Adipocyte (in vitro differentiated cells): ENCODE data around the gene CYP2D6.
A peak's percentile ranks its signal among the peaks of the same experiment; 100 is the strongest.
"Not testable (repeated sequence)": the region's sequence is repeated elsewhere in the genome, so short reads cannot be mapped to it uniquely, and the experiment has no call there.

Experiments
- DNase-seq: peaks from one replicate; pipeline ENCODE4 v3.0.0-alpha.2; 2015; ENCODE audit warnings: low read depth
- H3K27me3 ChIP-seq: replicated peaks from 2 replicates; pipeline ENCODE4 v1.7.0; 2013; ENCODE audit warnings: mild to moderate bottlenecking, low read length, moderate library complexity; ENCODE audit not compliant: control insufficient read depth, insufficient read depth
- H3K36me3 ChIP-seq: 2 replicates; pipeline ENCODE4 v1.7.0; 2013; ENCODE audit warnings: low read length, mild to moderate bottlenecking, moderate library complexity; ENCODE audit not compliant: control insufficient read depth, insufficient read depth, severe bottlenecking
- H3K4me1 ChIP-seq: 2 replicates; pipeline ENCODE4 v1.7.0; 2013; ENCODE audit warnings: mild to moderate bottlenecking, low read length, moderate library complexity; ENCODE audit not compliant: control insufficient read depth, insufficient read depth
- H3K4me3 ChIP-seq: 2 replicates; pipeline ENCODE4 v1.7.0; 2013; ENCODE audit warnings: mild to moderate bottlenecking, low read length, moderate library complexity
- H3K9ac ChIP-seq: 2 replicates; pipeline ENCODE4 v1.7.0; 2013; ENCODE audit warnings: mild to moderate bottlenecking, low read length, moderate library complexity
- H3K9me3 ChIP-seq: 2 replicates; pipeline ENCODE4 v1.7.0; 2013; ENCODE audit warnings: mild to moderate bottlenecking, low read length, moderate library complexity; ENCODE audit not compliant: control insufficient read depth

The CYP2D6 gene

DNA sequence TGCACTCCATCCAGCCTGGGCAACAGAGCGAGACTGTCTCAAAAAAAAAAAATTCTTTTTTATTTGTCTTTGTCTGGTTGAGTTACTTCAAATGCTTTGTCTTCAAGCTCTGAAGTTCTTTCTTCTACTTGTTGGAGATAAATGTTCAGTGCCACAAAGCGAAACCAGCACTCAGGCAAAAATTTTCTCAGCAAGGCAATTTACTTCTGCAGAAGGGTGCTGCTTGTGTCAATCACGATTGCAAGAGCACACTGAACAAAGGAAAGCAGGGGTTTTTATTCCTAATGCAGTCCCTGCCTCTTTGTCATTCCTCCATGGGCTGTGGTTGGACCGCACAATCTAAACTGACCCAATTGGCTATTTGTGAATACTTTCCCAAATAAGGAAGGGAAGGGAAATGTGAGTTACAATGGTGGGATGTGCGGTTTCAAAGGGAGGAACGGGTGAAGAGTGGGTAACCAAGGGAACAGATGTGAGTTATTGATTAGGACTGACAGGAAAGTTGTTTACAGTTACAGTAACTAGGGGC lies 26.2 kb downstream of the CYP2D6 start:
- H3K27me3 ChIP-seq, H3K9ac ChIP-seq, DNase-seq, H3K4me1 ChIP-seq, H3K36me3 ChIP-seq: not testable (repeated sequence)
- Histone ChIP-seq H3K9me3 (peaks cover 31% of the 10 kb centered on the region), H3K4me3 (peak overlapping the region; percentile 44)

DNA sequence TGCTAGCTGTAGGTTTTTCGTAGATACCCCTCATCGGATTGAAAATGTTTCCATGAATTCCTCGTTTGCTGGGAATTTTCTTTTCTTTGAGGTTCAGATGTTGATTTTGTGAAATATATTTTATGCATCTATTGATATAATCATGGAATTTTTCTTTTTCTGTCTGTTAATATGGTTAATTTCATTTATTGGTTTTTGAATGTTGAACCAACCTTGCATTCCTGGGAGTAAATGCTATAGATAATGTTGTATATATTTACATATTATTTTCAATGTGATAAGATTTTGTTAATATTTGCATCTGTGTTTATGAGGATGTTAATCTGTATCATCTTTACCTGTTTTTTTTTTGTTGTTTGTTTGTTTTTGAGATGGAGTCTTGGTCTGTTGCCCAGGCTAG lies 29.4 kb downstream of the CYP2D6 start:
- no peak for DNase-seq
- Histone ChIP-seq H3K4me3 (no peak overlapping the region), H3K4me1 (no peaks in the 10 kb centered on the region), H3K36me3 (no peaks in the 10 kb centered on the region), H3K9ac (no peak overlapping the region), H3K27me3 (no peaks in the 10 kb centered on the region), H3K9me3 (peaks cover 31% of the 10 kb centered on the region)

DNA sequence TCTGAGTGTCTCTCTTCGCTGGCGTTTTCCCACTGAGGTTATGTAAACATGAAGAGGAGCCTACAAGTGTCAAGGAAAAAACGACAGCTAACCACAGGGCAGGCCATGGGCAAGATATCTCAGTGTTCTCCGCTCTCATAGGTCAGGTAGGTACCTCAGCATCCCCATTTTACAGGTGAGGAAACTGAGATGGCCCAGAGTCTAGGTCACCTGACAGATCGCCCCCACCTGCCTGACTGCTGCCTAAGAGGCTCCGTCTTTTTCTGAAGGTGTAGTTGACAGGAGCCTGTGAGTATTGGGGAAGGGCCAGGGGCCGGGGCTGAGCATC lies 39.2 kb downstream of the CYP2D6 start:
- H3K4me3 ChIP-seq = peak overlapping the region; percentile 96
- peaks cover 14% of the 10 kb centered on the region for H3K4me1 ChIP-seq
- DNase-seq = no peak
- peak overlapping the region; percentile 74 for H3K9ac ChIP-seq
- no peaks in the 10 kb centered on the region for H3K9me3 ChIP-seq
- H3K36me3 ChIP-seq = peaks cover 9% of the 10 kb centered on the region
- H3K27me3 ChIP-seq = no peaks in the 10 kb centered on the region

DNA sequence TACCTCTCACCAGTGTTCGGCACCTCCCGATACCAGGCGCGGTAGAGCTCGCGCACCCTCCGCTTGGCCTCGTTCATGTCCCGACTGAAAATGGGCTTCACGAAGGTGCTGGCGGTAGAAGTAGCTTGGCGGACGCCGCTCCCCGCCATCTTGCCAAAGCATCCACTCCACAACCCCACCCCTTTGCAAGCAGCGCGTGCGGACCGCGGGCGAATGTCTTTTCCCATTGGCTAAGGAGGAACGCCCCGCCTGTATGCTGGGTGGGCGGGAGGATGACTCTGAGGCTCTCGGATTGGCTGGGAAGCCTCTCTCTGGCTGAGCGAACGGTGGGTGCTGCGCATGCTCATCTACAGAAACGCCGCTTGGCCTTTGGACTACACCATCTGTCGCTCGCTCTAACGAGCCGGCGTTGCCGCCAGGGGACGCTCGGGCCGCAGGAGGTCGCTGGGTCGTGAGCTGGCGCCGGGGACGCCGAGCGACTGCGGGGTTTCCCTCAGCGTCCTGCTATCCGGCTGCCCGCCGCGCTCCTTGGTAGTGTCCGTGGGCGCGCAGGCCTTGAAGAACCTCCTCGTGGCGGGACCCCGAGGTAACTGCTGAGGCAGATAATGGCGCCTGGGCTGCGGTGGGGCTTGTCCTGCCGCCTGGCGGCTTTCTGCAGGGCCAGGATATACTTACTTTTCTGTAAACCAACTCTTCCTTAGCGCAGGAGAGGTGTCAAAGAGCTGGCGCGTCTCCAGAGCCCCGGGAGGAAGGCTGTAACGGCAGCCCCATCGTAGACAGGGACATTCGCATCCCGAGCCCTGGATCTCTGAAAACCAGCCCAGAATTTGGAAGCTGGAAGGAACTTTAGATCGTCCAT lies 39.8 kb downstream of the CYP2D6 start, which contains the start of gene NDUFA6:
NDUFA6 (minus strand) TSS at position 177 of the 859 bp plus-strand sequence; CDS start at position 149, 28 bp downstream.
- Histone ChIP-seq H3K9me3 (no peaks in the 10 kb centered on the region), H3K27me3 (no peaks in the 10 kb centered on the region), H3K4me1 (peaks cover 14% of the 10 kb centered on the region), H3K9ac (peak within 1 kb of the TSS; percentile 95), H3K4me3 (peak within 1 kb of the TSS; percentile 96), H3K36me3 (peaks cover 15% of the 10 kb centered on the region)
- peak; percentile 100 for DNase-seq

DNA sequence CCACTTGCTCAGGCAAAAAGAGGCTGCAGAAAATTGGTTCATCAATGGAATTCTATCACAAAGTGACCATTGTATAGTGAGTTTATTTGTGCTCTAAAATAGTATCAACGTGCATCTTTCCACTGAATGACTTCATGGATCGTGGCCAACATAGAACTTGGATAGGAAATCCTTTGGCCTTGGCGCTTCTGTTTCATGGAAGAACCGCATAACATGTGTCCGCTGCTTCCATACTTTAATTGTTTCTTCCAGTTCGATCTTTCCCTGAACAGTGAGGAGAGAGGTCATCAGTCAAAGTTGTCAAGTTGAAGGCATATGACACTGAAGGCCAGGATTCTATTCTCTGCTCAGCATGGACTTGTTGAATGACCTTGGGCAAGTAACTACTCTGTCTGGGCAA lies 44.6 kb downstream of the CYP2D6 start:
- Histone ChIP-seq H3K27me3 (no peaks in the 10 kb centered on the region), H3K36me3 (peaks cover 43% of the 10 kb centered on the region), H3K4me3 (no peak overlapping the region), H3K9ac (no peak overlapping the region), H3K9me3 (no peaks in the 10 kb centered on the region), H3K4me1 (peaks cover 9% of the 10 kb centered on the region)
- no peak for DNase-seq

DNA sequence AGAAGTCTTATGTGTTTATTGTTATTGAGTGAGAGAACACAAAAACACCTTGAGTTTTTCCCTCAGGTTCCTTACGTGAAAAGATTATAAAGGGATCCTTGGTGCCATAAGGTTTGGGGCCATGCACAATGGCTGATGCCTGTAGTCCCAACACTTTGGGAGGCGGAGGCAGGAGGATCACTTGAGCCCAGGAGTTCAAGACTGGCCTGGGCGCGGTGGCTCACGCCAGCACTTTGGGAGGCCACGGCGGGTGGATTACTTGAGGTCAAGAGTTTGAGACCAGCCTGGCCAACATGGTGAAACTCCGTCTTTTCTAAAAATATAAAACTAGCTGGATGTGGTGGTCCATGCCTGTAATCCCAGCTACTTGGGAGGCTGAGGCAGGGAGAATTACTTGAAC lies 45.7 kb downstream of the CYP2D6 start:
- H3K36me3 ChIP-seq = peaks cover 43% of the 10 kb centered on the region
- no peak overlapping the region for H3K9ac ChIP-seq
- peaks cover 14% of the 10 kb centered on the region for H3K4me1 ChIP-seq
- DNase-seq = no peak
- H3K9me3 ChIP-seq = no peaks in the 10 kb centered on the region
- H3K4me3 ChIP-seq = no peak overlapping the region
- no peaks in the 10 kb centered on the region for H3K27me3 ChIP-seq

DNA sequence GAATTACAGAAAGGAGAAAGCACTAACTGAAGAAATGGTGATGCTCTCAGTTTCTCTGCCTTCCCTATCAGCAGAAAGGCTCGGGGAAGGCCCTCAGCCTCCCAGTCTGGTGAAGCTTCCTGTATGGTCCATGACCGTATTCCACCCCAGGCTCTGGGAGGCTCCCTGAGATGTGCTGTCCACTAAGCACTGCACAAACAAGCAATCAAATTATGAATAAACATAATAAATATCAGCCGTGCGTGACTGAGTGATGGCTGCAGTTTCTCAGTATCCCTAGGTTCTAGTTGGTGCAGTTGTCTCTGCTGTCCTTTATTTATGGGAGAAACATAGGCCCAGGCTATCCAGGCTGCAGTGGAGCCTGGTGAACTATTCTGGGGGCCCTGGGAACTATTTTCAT lies 47.5 kb downstream of the CYP2D6 start:
- Histone ChIP-seq H3K9ac (no peak overlapping the region), H3K4me3 (no peak overlapping the region), H3K4me1 (peaks cover 16% of the 10 kb centered on the region), H3K36me3 (peaks cover 43% of the 10 kb centered on the region), H3K27me3 (no peaks in the 10 kb centered on the region), H3K9me3 (no peaks in the 10 kb centered on the region)
- no peak for DNase-seq

DNA sequence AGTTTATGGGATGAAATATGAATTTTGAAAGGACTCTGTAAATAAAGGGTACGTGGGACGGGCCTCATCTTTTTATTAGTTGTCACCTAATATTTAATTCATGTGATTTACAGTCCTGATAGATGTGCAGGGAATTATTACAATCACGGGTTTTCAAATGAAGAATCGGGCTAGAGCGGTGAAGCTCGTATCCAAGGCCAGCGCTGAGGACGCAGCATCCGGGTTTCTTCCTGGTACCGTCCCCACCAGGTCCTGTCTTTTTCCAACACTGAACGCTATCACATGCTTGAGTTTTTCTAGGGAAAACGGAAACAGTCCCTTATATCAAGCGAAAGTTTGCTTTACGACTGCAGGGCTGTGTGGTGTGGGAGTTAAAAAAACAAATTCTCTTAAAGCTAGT lies 50.3 kb downstream of the CYP2D6 start:
- H3K27me3 ChIP-seq = no peaks in the 10 kb centered on the region
- H3K36me3 ChIP-seq = peaks cover 34% of the 10 kb centered on the region
- no peaks in the 10 kb centered on the region for H3K9me3 ChIP-seq
- peak; percentile 72 for DNase-seq
- H3K4me1 ChIP-seq = peaks cover 23% of the 10 kb centered on the region
- peak overlapping the region; percentile 90 for H3K4me3 ChIP-seq
- H3K9ac ChIP-seq = peak overlapping the region; percentile 94

DNA sequence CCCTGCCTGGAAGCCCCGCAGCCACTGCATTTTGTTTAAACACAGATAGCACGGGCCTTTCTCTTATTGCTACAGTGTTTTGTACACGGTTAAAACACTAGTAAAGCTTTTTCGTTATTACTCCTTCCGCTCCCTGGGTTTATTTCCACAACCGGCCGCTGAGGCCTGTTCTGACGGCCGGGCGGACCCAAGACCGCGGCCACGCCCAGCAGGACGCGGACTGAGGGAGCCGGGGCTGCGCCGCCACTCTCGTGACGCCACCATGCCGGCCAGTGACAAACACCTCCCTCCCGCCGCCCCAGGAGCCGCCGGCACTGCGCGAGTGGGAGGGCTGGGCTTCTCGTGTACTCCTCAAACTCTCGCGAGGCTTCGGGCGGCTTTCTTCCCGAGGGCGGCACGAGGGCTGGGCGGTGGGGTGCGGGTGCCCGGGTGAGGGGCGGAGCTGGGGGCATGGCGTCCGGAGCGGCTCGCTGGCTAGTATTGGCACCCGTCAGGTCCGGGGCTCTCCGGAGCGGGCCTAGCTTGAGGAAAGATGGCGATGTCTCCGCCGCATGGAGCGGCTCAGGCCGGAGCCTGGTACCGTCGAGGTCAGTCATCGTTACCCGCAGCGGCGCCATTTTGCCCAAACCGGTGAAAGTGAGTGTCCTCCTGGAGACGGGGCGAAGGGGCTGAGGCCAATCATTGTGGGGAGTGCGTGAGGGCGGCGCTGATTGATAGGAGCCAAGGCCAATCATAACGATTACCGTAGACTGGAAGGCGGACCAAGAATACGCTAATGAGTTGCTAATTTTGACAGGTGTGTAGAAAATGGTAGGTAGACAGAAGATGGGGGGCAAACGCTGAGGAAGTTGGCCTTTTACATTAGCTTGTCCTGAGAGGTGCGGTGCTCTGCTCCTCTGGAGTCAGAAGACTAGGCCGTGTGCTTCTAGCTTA lies 51.0 kb downstream of the CYP2D6 start, which contains the start of gene SMDT1:
SMDT1 (plus strand) TSS at position 382 of the 933 bp plus-strand sequence; CDS start at position 451, 69 bp downstream.
- Histone ChIP-seq H3K9ac (peak within 1 kb of the TSS; percentile 94), H3K27me3 (no peaks in the 10 kb centered on the region), H3K4me1 (peaks cover 28% of the 10 kb centered on the region), H3K4me3 (peak within 1 kb of the TSS; percentile 90), H3K9me3 (no peaks in the 10 kb centered on the region), H3K36me3 (peaks cover 27% of the 10 kb centered on the region)
- peak; percentile 100 for DNase-seq

DNA sequence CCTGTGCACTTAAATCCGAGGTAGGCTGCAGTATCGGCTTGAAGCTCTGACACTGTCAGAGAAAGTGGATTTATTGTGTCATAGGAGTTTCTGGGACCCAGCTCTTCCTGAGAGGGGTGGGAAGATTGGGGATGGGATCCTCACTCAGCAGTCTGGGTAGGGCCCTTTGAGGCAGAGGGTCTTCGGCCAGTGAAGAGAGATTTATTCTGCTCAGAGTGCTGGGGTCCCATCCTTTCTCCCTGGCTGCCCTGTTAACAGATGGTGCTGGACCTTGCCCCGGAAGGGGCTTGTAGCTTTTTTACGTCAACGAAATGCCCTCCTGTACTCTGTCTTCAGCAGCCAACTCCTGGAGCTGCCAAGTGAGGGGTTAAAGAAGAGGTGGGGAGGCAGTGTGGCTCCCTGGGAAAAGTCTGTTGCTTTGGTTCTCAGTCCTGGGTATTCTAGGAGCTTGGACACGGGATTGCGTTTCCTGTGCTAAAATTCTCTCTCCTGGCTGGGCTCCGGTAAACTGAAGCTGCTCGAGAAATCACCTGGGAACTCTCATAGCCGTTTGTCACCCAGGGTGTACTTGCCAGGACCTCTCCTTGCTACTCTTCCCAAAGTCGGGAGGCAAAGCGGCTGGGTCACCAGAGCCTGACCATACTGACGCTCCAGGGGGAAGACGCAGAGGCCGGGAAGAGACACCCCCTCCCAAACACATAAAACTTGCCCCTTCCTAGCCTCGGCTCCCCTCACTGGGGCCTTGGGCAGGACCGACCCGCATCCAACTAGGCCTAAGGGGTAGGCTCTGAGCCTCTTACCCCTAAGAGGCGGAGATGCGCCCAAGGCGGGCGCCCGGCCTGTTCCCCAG lies 51.9 kb downstream of the CYP2D6 start:
- H3K4me3 ChIP-seq = peak overlapping the region; percentile 90
- no peaks in the 10 kb centered on the region for H3K9me3 ChIP-seq
- peaks cover 20% of the 10 kb centered on the region for H3K36me3 ChIP-seq
- H3K9ac ChIP-seq = peak overlapping the region; percentile 94
- peak; percentile 25 for DNase-seq
- no peaks in the 10 kb centered on the region for H3K27me3 ChIP-seq
- H3K4me1 ChIP-seq = peaks cover 32% of the 10 kb centered on the region
